Breast epithelium (tissue), 3 donors: ENCODE results near the gene TRIM63.

Experiments
- CTCF ChIP-seq, 3 donors: fragments of 450-650 bp; IDR thresholded peaks; one replicate each; pipeline ENCODE4 v1.5.1; 2016 to 2017; ENCODE audit warnings: antibody characterized with exemption in 3 of 3, mild to moderate bottlenecking in 3 of 3, moderate library complexity in 3 of 3
- POLR2A ChIP-seq: fragments of 450-650 bp; IDR thresholded peaks from one replicate; pipeline ENCODE4 v1.6.1; 2016; ENCODE audit warnings: antibody characterized with exemption, mild to moderate bottlenecking, moderate library complexity

- TF ChIP-seq CTCF (IDR thresholded peaks at IDR 0.05) (no peak), POLR2A (no peak)
These were observed 52.1 kb downstream of the TRIM63 start for GRCh38 chr1:26015358-26015757.
